H1 (cell line): Measurements from ENCODE around the gene ADIPOR1. TPM values are rescaled to one million over a fixed set of nuclear protein-coding genes. Genes with fewer than 3 reads are reported as not detected.

Experiments used
- CTCF ChIA-PET: fragments of 300-600 bp; sonication (Branson Sonifier 250); formaldehyde crosslinking; loops from one replicate; lab custom pipeline; 2021; ENCODE audit not compliant: partially characterized antibody; lab: Charles Lee
- POLR2A ChIA-PET: fragments of 300-600 bp; sonication (Branson Sonifier 250); formaldehyde crosslinking; loops from one replicate; lab custom pipeline; 2021; ENCODE audit warnings: inconsistent platforms; ENCODE audit not compliant: partially characterized antibody; lab: Charles Lee
- DNase-seq, 2 experiments: peaks; one replicate each; pipeline versions ENCODE4 v3.0.0 to v3.0.0-alpha.2; 2010 to 2022; ENCODE audit warnings: low spot score in 2 of 2, low read depth in 1 of 2, mixed read lengths in 1 of 2
- FAIRE-seq: peaks from 2 replicates; lab custom pipeline; 2011; peaks lifted over from hg19 to GRCh38; lab: Jason Lieb, UNC
- H2AFZ ChIP-seq: 2 replicates; pipeline ENCODE4 v1.8.1; 2012; ENCODE audit warnings: low read length, inconsistent platforms
- H2AK5ac ChIP-seq: 2 replicates; pipeline ENCODE4 v1.6.1; 2013; ENCODE audit warnings: low read depth, low read length
- H2BK120ac ChIP-seq: replicated peaks from 2 replicates; pipeline ENCODE3; 2013; ENCODE audit warnings: low read depth, low read length, inconsistent platforms
- H2BK12ac ChIP-seq: 2 replicates; pipeline ENCODE4 v1.6.1; 2013; ENCODE audit warnings: low read depth, low read length
- H2BK15ac ChIP-seq: 2 replicates; pipeline ENCODE4 v1.6.1; 2013; ENCODE audit warnings: low read length
- H2BK20ac ChIP-seq: 2 replicates; pipeline ENCODE4 v1.6.1; 2013; ENCODE audit warnings: low read length
- H2BK5ac ChIP-seq: 2 replicates; pipeline ENCODE4 v1.6.1; 2013; ENCODE audit warnings: low read depth, low read length
- H3K14ac ChIP-seq: 2 replicates; pipeline ENCODE4 v1.6.1; 2013; ENCODE audit warnings: inconsistent platforms; ENCODE audit not compliant: insufficient read length
- H3K18ac ChIP-seq: 2 replicates; pipeline ENCODE4 v1.6.1; 2013; ENCODE audit warnings: low read length; ENCODE audit errors: extremely low read depth
- H3K23ac ChIP-seq: 2 replicates; pipeline ENCODE4 v1.6.1; 2013; ENCODE audit warnings: inconsistent platforms; ENCODE audit not compliant: insufficient read length
- H3K23me2 ChIP-seq: 2 replicates; pipeline ENCODE4 v1.6.1; 2013; ENCODE audit warnings: low read depth, low read length
- H3K27ac ChIP-seq: 2 replicates; pipeline ENCODE4 v1.6.1; 2011; ENCODE audit warnings: low read depth, low read length, inconsistent platforms
- H3K27me3 ChIP-seq, 4 experiments: replicated peaks in 1 of 4; 1 replicate in 1 of 4; 2 replicates in 3 of 4; pipeline versions ENCODE4 v1.6.1 to v1.8.1; 2011 to 2013; ENCODE audit warnings: low read length in 3 of 4, mild to moderate bottlenecking in 3 of 4, inconsistent platforms in 2 of 4, mixed read lengths in 2 of 4, moderate library complexity in 1 of 4; ENCODE audit not compliant: control insufficient read depth in 3 of 4, insufficient read depth in 3 of 4; ENCODE audit errors: extremely low read depth in 1 of 4
- H3K36me3 ChIP-seq, 4 experiments: 2 replicates each; pipeline versions ENCODE4 v1.6.1 to v1.8.1; 2011 to 2013; ENCODE audit warnings: mild to moderate bottlenecking in 4 of 4, low read length in 3 of 4, moderate library complexity in 2 of 4, control low read depth in 1 of 4, inconsistent platforms in 1 of 4; ENCODE audit not compliant: insufficient read depth in 4 of 4, control insufficient read depth in 2 of 4
- H3K4ac ChIP-seq: replicated peaks from 2 replicates; pipeline ENCODE3; 2013; ENCODE audit warnings: low read length, low read depth, mixed read lengths, inconsistent platforms; ENCODE audit not compliant: insufficient read length
- H3K4me1 ChIP-seq, 4 experiments: replicated peaks in 1 of 4; 1 replicate in 1 of 4; 2 replicates in 3 of 4; pipeline versions ENCODE4 v1.6.1 to v1.8.1; 2011 to 2013; ENCODE audit warnings: low read length in 3 of 4, inconsistent platforms in 2 of 4, mixed read lengths in 1 of 4; ENCODE audit not compliant: insufficient read depth in 4 of 4, control insufficient read depth in 3 of 4
- H3K4me2 ChIP-seq, 2 experiments: 2 replicates each; pipeline versions ENCODE4 v1.6.1 to v1.8.1; 2011 to 2013; ENCODE audit warnings: low read depth in 2 of 2, low read length in 2 of 2, control low read depth in 1 of 2, inconsistent platforms in 1 of 2, mild to moderate bottlenecking in 1 of 2; ENCODE audit not compliant: insufficient read depth in 1 of 2
- H3K4me3 ChIP-seq, 4 experiments: fragments of 200-600, 300-600 bp in 1 of 4; sonication (generic), shearing (Covaris generic), sonication (Bioruptor Twin) in 1 of 4; 2 replicates each; pipeline versions ENCODE4 v1.5.1 to v1.8.1; 2011 to 2016; ENCODE audit warnings: low read length in 4 of 4, low read depth in 3 of 4, control low read depth in 2 of 4, inconsistent platforms in 2 of 4, mild to moderate bottlenecking in 2 of 4, mixed read lengths in 1 of 4, moderate library complexity in 1 of 4; ENCODE audit not compliant: insufficient read depth in 2 of 4; ENCODE audit errors: extremely low read depth in 1 of 4
- H3K56ac ChIP-seq: replicated peaks from 2 replicates; pipeline ENCODE3; 2013; ENCODE audit warnings: low read depth, mild to moderate bottlenecking, mixed read lengths, low read length, inconsistent platforms; ENCODE audit not compliant: insufficient read length
- H3K79me1 ChIP-seq: 2 replicates; pipeline ENCODE4 v1.6.1; 2013; ENCODE audit warnings: low read depth, low read length, control low read depth
- H3K79me2 ChIP-seq, 2 experiments: 2 replicates each; pipeline versions ENCODE4 v1.6.1 to v1.8.1; 2012 to 2013; ENCODE audit warnings: low read length in 2 of 2, mild to moderate bottlenecking in 2 of 2, inconsistent platforms in 1 of 2; ENCODE audit not compliant: insufficient read depth in 2 of 2, control insufficient read depth in 1 of 2
- H3K9ac ChIP-seq, 4 experiments: replicated peaks in 1 of 4; 1 replicate in 1 of 4; 2 replicates in 3 of 4; pipeline versions ENCODE4 v1.6.1 to v1.8.1; 2011 to 2013; ENCODE audit warnings: low read depth in 3 of 4, low read length in 3 of 4, control low read depth in 2 of 4, mild to moderate bottlenecking in 2 of 4, moderate library complexity in 2 of 4, inconsistent platforms in 1 of 4; ENCODE audit errors: extremely low read depth in 1 of 4
- H3K9me3 ChIP-seq, 2 experiments: 2 replicates each; pipeline versions ENCODE4 v1.6.1 to v1.8.1; 2012 to 2013; ENCODE audit warnings: mild to moderate bottlenecking in 2 of 2, moderate library complexity in 2 of 2, control low read depth in 1 of 2, inconsistent platforms in 1 of 2, low read depth in 1 of 2, low read length in 1 of 2, mixed read lengths in 1 of 2; ENCODE audit not compliant: insufficient read depth in 2 of 2
- H4K20me1 ChIP-seq, 2 experiments: replicated peaks in 1 of 2; 2 replicates each; pipeline versions ENCODE3 to v1.8.1; 2011 to 2013; ENCODE audit warnings: inconsistent platforms in 2 of 2, low read length in 2 of 2, mild to moderate bottlenecking in 1 of 2; ENCODE audit not compliant: insufficient read depth in 2 of 2, control insufficient read depth in 1 of 2
- H4K5ac ChIP-seq: 2 replicates; pipeline ENCODE4 v1.6.1; 2013; ENCODE audit warnings: low read length, low read depth, mixed read lengths, inconsistent platforms; ENCODE audit not compliant: insufficient read length
- H4K8ac ChIP-seq: 2 replicates; pipeline ENCODE4 v1.8.0; 2013; ENCODE audit warnings: mild to moderate bottlenecking, moderate library complexity, low read length, inconsistent platforms; ENCODE audit not compliant: insufficient read depth; ENCODE audit errors: extremely low read depth
- H4K91ac ChIP-seq: replicated peaks from 2 replicates; pipeline ENCODE3; 2013; ENCODE audit warnings: low read length, mixed read lengths, inconsistent platforms; ENCODE audit not compliant: insufficient read length
- ASH2L ChIP-seq: fragments of 200-600, 300-600 bp; sonication (generic); IDR thresholded peaks from one replicate; pipeline ENCODE4 v1.7.1; 2017; ENCODE audit warnings: low read length
- CHD1 ChIP-seq: IDR thresholded peaks from 2 replicates; pipeline ENCODE4 v1.6.1; 2012; ENCODE audit warnings: low read depth, low read length, improper control_type of control experiment
- EZH2 ChIP-seq: fragments of 200-600 bp; sonication (generic); IDR thresholded peaks from 2 replicates; pipeline ENCODE4 v1.7.1; 2012; ENCODE audit warnings: low read depth, mild to moderate bottlenecking, moderate library complexity, low read length, inconsistent platforms; ENCODE audit not compliant: severe bottlenecking
- JUN ChIP-seq: IDR thresholded peaks from 2 replicates; pipeline ENCODE4 v1.6.1; 2011; ENCODE audit warnings: low read depth, mild to moderate bottlenecking, improper control_type of control experiment, low read length
- MAFK ChIP-seq: IDR thresholded peaks from 2 replicates; pipeline ENCODE4 v1.6.1; 2012; ENCODE audit warnings: low read depth, mild to moderate bottlenecking, improper control_type of control experiment, low read length
- POLR2A ChIP-seq, 2 experiments: IDR thresholded peaks; 1 replicate in 1 of 2; 2 replicates in 1 of 2; pipeline ENCODE4 v1.6.1; 2011; ENCODE audit warnings: low read depth in 2 of 2, low read length in 2 of 2, mild to moderate bottlenecking in 2 of 2; ENCODE audit errors: control extremely low read depth in 1 of 2
- SP1 ChIP-seq: IDR thresholded peaks from 2 replicates; pipeline ENCODE4 v1.6.1; 2011; ENCODE audit warnings: low read depth, low read length
- SRF ChIP-seq: IDR thresholded peaks from 2 replicates; pipeline ENCODE4 v1.6.1; 2011; ENCODE audit warnings: mild to moderate bottlenecking, low read depth, low read length, moderate library complexity
- TAF7 ChIP-seq: optimal IDR thresholded peaks from 2 replicates; pipeline ENCODE3; 2011; ENCODE audit warnings: low read depth, mild to moderate bottlenecking, inconsistent platforms, low read length, moderate library complexity, borderline replicate concordance
- TBP ChIP-seq: IDR thresholded peaks from 2 replicates; pipeline ENCODE4 v1.6.1; 2011; ENCODE audit warnings: low read depth, low read length, improper control_type of control experiment
- YY1 ChIP-seq: IDR thresholded peaks from 2 replicates; pipeline ENCODE4 v1.6.1; 2011; ENCODE audit warnings: low read depth, mild to moderate bottlenecking, low read length
- WGBS, 2 experiments: shearing (Covaris generic) in 1 of 2; methylation state at CpG; one replicate each; pipeline versions ENCODE4 v1.1.6 to v1.1.7; 2013 to 2015; ENCODE audit warnings: low lambda C conversion rate in 2 of 2, mixed read lengths in 2 of 2, inconsistent platforms in 1 of 2, low coverage in 1 of 2, missing lambda C conversion rate in 1 of 2; ENCODE audit not compliant: insufficient replicate concordance in 2 of 2, insufficient coverage in 1 of 2, insufficient read length in 1 of 2; ENCODE audit errors: extremely low coverage in 1 of 2, missing lambda C conversion rate in 1 of 2; 5-methylcytosine and 5-hydroxymethylcytosine counted together
- polyA plus RNA-seq, 7 experiments: library from polyadenylated mRNA; depleted of rRNA in 3 of 7; stranded (reverse) in 5 of 7; unstranded in 2 of 7; fragments of >200 nt in 5 of 7; fragments of 200-250 nt in 2 of 7; gene quantifications; 1 replicate in 5 of 7; 2 replicates in 1 of 7; 4 replicates in 1 of 7; pipeline versions ENCODE4 v1.2.1 to v1.2.3, GENCODE V29; 2011 to 2013; ENCODE audit warnings: missing spikeins in 2 of 7, mixed read lengths in 2 of 7
- total RNA-seq: library from RNA; stranded (reverse); fragmentation: NEBNext Ultra II Directional; extraction: Animal tissue kit (Norgen Biotek cat#: 25700); gene quantifications from 2 replicates; pipeline ENCODE4 v1.2.1, GENCODE V29; 2021
- TF ChIP-seq, protein P1 (sequence below): IDR thresholded peaks from 2 replicates; pipeline ENCODE4 v1.6.1; 2012; ENCODE audit warnings: inconsistent platforms
- TF ChIP-seq, protein P2 (sequence below): IDR thresholded peaks from 2 replicates; pipeline ENCODE4 v1.6.1; 2011; ENCODE audit warnings: low read depth, mild to moderate bottlenecking, low read length; ENCODE audit not compliant: insufficient read depth
- TF ChIP-seq, protein P3 (sequence below): IDR thresholded peaks from 2 replicates; pipeline ENCODE4 v1.6.1; 2012; ENCODE audit warnings: inconsistent platforms

The ADIPOR1 gene
- total and polyA plus RNA-seq, 2 of the 8 experiments (the other 6 are each of a cell fraction or from before 2014, with no cell fraction given) = 69.8 to 118 TPM

DNA sequence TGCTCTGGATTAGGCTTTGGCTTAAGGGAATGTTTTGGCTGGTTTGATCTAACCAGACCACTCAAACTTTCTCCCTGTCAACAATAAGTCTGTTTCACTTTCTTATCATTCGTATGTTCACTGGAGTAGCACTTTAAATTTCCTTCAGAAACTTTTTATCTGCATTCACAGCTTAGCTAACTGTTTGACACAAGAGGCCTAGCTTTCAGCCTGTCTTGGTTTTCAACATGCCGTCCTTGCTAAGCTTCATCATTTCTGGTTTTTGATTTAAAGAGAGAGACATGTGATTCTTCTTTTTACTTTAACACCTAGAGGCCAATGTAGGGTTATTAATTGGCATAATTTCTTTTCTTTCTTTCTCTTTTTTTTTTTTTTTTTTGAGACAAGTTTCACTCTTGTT, 23.8 kb upstream of the ADIPOR1 start:
- WGBS, 2 experiments = 95% methylated on average over 2 of the region's 2 CpGs; no CpG with 5 or more reads in 1 of the 2 experiments
- no peak for TF ChIP-seq MAFK
- TF ChIP-seq EZH2 = no peak
- TF ChIP-seq, protein P1, sequence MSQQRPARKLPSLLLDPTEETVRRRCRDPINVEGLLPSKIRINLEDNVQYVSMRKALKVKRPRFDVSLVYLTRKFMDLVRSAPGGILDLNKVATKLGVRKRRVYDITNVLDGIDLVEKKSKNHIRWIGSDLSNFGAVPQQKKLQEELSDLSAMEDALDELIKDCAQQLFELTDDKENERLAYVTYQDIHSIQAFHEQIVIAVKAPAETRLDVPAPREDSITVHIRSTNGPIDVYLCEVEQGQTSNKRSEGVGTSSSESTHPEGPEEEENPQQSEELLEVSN = no peak
- TF ChIP-seq SRF = no peak
- no peak for TF ChIP-seq TAF7
- no peak for TF ChIP-seq TBP
- TF ChIP-seq, protein P2, sequence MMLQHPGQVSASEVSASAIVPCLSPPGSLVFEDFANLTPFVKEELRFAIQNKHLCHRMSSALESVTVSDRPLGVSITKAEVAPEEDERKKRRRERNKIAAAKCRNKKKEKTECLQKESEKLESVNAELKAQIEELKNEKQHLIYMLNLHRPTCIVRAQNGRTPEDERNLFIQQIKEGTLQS = no peak
- TF ChIP-seq YY1 = no peak
- TF ChIP-seq SP1 = no peak
- no peak for TF ChIP-seq POLR2A (IDR thresholded peaks at IDR 0.05; ENCODE audit: control extremely low read depth in 1 of 2, low read depth in 2 of 2, low read length in 2 of 2)
- TF ChIP-seq JUN = no peak
- TF ChIP-seq ASH2L = no peak
- TF ChIP-seq, protein P3, sequence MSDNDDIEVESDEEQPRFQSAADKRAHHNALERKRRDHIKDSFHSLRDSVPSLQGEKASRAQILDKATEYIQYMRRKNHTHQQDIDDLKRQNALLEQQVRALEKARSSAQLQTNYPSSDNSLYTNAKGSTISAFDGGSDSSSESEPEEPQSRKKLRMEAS = no peak
- no peak for TF ChIP-seq CHD1

More for the DNA sequence above, 23.8 kb upstream of the ADIPOR1 start:
- H3K4me1 ChIP-seq = no peaks in the 10 kb centered on the region; a peak in 1 of 7 replicates
- no peaks in the 10 kb centered on the region for H3K36me3 ChIP-seq
- H3K14ac ChIP-seq = no peak overlapping the region
- H2AFZ ChIP-seq = no peak overlapping the region
- H3K23me2 ChIP-seq = no peaks in the 10 kb centered on the region
- DNase-seq = no peak
- H3K23ac ChIP-seq = no peak overlapping the region
- H3K27ac ChIP-seq = no peak overlapping the region
- H3K56ac ChIP-seq = no peak overlapping the region
- no peak overlapping the region for H3K4me2 ChIP-seq
- no peak overlapping the region for H3K9ac ChIP-seq
- H4K8ac ChIP-seq = no peak overlapping the region
- H3K79me1 ChIP-seq = no peaks in the 10 kb centered on the region
- H2BK15ac ChIP-seq = no peak overlapping the region
- no peaks in the 10 kb centered on the region for H3K9me3 ChIP-seq
- no peak overlapping the region for H3K4ac ChIP-seq
- no peak overlapping the region for H2BK20ac ChIP-seq
- POLR2A ChIA-PET = no interaction called here
- H4K91ac ChIP-seq = no peak overlapping the region
- no peak overlapping the region for H2BK12ac ChIP-seq
- no peak overlapping the region for H2BK5ac ChIP-seq
- CTCF ChIA-PET = interaction anchor here (0.6 to 2.0 kb wide), 7 partner anchors 9 to 1287 kb away, joined by 4 to 15 read pairs (median 4); no protein-coding TSS in a partner anchor
- no peak overlapping the region for H4K5ac ChIP-seq
- H2AK5ac ChIP-seq = no peak overlapping the region
- no peak overlapping the region for H2BK120ac ChIP-seq
- no peaks in the 10 kb centered on the region for H3K79me2 ChIP-seq
- FAIRE-seq = no peak
- H4K20me1 ChIP-seq = no peaks in the 10 kb centered on the region
- H3K4me3 ChIP-seq = no peak overlapping the region
- H3K18ac ChIP-seq = no peak overlapping the region
- H3K27me3 ChIP-seq = no peaks in the 10 kb centered on the region
